Measurements from ENCODE around the gene SKIDA1.

SKIDA1 gene

GRCh38 chr10:21473135-21473534, 52.3 kb downstream of the SKIDA1 start:
- no peak overlapping the region for H3K4me3 ChIP-seq (ENCODE audit: low read depth, low read length)
- DNase-seq (ENCODE audit: low read depth), result no peak
- TF ChIP-seq, protein P1, sequence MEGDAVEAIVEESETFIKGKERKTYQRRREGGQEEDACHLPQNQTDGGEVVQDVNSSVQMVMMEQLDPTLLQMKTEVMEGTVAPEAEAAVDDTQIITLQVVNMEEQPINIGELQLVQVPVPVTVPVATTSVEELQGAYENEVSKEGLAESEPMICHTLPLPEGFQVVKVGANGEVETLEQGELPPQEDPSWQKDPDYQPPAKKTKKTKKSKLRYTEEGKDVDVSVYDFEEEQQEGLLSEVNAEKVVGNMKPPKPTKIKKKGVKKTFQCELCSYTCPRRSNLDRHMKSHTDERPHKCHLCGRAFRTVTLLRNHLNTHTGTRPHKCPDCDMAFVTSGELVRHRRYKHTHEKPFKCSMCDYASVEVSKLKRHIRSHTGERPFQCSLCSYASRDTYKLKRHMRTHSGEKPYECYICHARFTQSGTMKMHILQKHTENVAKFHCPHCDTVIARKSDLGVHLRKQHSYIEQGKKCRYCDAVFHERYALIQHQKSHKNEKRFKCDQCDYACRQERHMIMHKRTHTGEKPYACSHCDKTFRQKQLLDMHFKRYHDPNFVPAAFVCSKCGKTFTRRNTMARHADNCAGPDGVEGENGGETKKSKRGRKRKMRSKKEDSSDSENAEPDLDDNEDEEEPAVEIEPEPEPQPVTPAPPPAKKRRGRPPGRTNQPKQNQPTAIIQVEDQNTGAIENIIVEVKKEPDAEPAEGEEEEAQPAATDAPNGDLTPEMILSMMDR (IDR thresholded peaks at IDR 0.05; ENCODE audit: low read depth, low read length, missing control alignments), result no peak
- in situ Hi-C loops (cut with HindIII; ENCODE audit: low sequenced_read_pairs), result no loop called here

DNA sequence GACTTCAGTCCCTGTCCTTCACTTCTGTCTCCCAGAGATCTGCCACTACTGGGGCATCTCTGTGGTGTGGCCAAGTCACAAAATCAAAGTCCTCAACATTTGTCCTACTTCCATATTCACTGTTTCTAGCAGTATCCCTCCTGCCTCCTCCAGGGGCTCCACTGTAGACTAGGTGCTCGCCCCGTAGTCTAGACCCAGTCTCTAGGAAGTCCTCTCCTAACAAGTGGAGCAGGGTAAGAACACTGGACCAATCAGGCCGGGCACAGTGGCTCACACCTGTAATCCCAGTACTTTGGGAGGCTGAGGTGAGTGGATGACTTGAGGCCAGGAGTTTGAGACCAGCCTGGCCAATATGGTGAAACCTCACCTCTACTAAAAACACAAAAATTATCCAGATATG, 57.4 kb downstream of the SKIDA1 start:
- no peak for DNase-seq (ENCODE audit: low read depth)
- in situ Hi-C loops (cut with HindIII; ENCODE audit: low sequenced_read_pairs), result no loop called here
- TF ChIP-seq, protein P1 (IDR thresholded peaks at IDR 0.05; ENCODE audit: low read depth, low read length, missing control alignments), result no peak
- no peak overlapping the region for H3K4me3 ChIP-seq (ENCODE audit: low read depth, low read length)

- H3K4me3 ChIP-seq (ENCODE audit: low read depth, low read length), result no peak overlapping the region
- in situ Hi-C loops (cut with HindIII; ENCODE audit: low sequenced_read_pairs), result no loop called here
- no peak for DNase-seq (ENCODE audit: low read depth)
- TF ChIP-seq, protein P1 (IDR thresholded peaks at IDR 0.05; ENCODE audit: low read depth, low read length, missing control alignments), result no peak
These were observed 57.8 kb downstream of the SKIDA1 start for GRCh38 chr10:21467633-21468032.

DNA sequence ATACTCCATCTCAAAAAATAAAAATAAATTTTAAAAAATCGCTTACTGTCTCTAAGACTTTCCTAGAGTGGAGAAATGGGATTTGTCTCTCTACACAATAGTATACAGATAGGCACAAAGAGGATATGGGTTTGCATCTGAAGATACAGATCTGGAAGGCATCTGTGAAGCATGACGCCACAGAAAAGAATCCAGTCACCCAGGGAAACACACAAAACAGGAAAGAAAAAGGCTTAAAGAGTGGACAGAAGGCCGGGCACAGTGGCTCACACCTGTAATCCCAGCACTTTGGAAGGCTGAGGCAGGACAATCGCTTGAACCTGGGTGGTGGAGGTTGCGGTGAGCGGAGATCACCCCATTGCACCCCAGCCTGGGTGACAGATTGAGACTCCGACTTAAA, 61.3 kb downstream of the SKIDA1 start:
- in situ Hi-C loops (cut with HindIII; ENCODE audit: low sequenced_read_pairs), result no loop called here
- no peak overlapping the region for H3K4me3 ChIP-seq (ENCODE audit: low read depth, low read length)
- TF ChIP-seq, protein P1 (IDR thresholded peaks at IDR 0.05; ENCODE audit: low read depth, low read length, missing control alignments), result no peak
- no peak for DNase-seq (ENCODE audit: low read depth)

Measured in astrocyte of the cerebellum (primary cell).